Hematopoietic multipotent progenitor cell (in vitro differentiated cells): Measurements from ENCODE around the gene CCDC149. TPM values are rescaled to one million over a fixed set of nuclear protein-coding genes. Genes with fewer than 3 reads are reported as not detected.

Source experiments
- small RNA-seq: library from RNA; depleted of rRNA; stranded (forward); fragments of <200 nt; gene quantifications from one replicate; pipeline ENCODE3, GENCODE V24; 2012
- total RNA-seq: library from RNA; depleted of rRNA; stranded (reverse); fragments of >200 nt; gene quantifications from one replicate; pipeline ENCODE4 v1.2.3, GENCODE V29; 2012

CCDC149 gene
- total RNA-seq, 1 donor = 2.7 TPM

Small RNAs within 50 kb of the gene (small RNA-seq; reads per million reads assigned to genes)
- gene AC006390.1 = not detected

Other genes starting within 250 kb of the CCDC149 start
- not detected for gene SOD3, start 117.5 kb downstream of the CCDC149 start, total RNA-seq
- not detected for gene LGI2, start 117.9 kb upstream of the CCDC149 start, total RNA-seq
- 6.7 TPM for gene SEPSECS, start 247.4 kb upstream of the CCDC149 start, total RNA-seq